GM12878 (cell line): Measurements from ENCODE around the gene PSMD13. TPM values are rescaled to one million over a fixed set of nuclear protein-coding genes. Genes with fewer than 3 reads are reported as not detected.

ENCODE experiments used
- ATAC-seq: fragments of 200-7000 bp; cut with Tn5 transposase; 3 replicates; pipeline ENCODE4 v1.9.1; 2020; ENCODE audit warnings: mild to moderate bottlenecking, moderate library complexity
- BruUV-seq: library from RNA; stranded (reverse); fragments of 400-500 nt; replicated peaks from 2 replicates; lab custom pipeline; 2021; lab: Mats Ljungman, UMichigan
- CTCF ChIA-PET: fragments of 300-600 bp; sonication (Branson Sonifier 250); formaldehyde crosslinking; extraction: SDS; loops from one replicate; lab custom pipeline; 2021; ENCODE audit warnings: inconsistent platforms; lab: Yijun Ruan, JAX
- POLR2A ChIA-PET: fragments of 350-600 bp; formaldehyde crosslinking; extraction: SDS; loops from one replicate; lab custom pipeline; 2021; ENCODE audit warnings: inconsistent platforms; lab: Charles Lee
- RAD21 ChIA-PET: fragments of 300-600 bp; sonication (Branson Sonifier 250); formaldehyde crosslinking; loops from one replicate; lab custom pipeline; 2023; ENCODE audit warnings: antibody characterized with exemption; ENCODE audit not compliant: unreplicated experiment; lab: Charles Lee
- SMC1A ChIA-PET: fragments of 300-600 bp; sonication (Branson Sonifier 250); formaldehyde crosslinking; loops from one replicate; lab custom pipeline; 2023; ENCODE audit not compliant: unreplicated experiment, uncharacterized antibody; lab: Charles Lee
- DNase-seq: peaks from one replicate; pipeline ENCODE4 v3.0.0-alpha.2; 2011; ENCODE audit warnings: low read depth, low spot score
- FAIRE-seq: peaks from 3 replicates; lab custom pipeline; 2011; peaks lifted over from hg19 to GRCh38; lab: Jason Lieb, UNC
- H2AFZ ChIP-seq: 2 replicates; pipeline ENCODE4 v1.6.0; 2011; ENCODE audit warnings: low read depth, low read length, control low read depth; ENCODE audit not compliant: control insufficient read depth
- H3K27ac ChIP-seq: 2 replicates; pipeline ENCODE4 v1.5.1; 2011; ENCODE audit warnings: control low read depth; ENCODE audit not compliant: control insufficient read depth, insufficient read depth
- H3K27me3 ChIP-seq, 2 experiments: replicated peaks in 1 of 2; 2 replicates each; pipeline versions ENCODE4 v1.6.0 to v1.6.1; 2011; ENCODE audit warnings: low read length in 1 of 2; ENCODE audit not compliant: control insufficient read depth in 2 of 2, insufficient read depth in 2 of 2
- H3K36me3 ChIP-seq, 2 experiments: 2 replicates each; pipeline ENCODE4 v1.5.1; 2011; ENCODE audit warnings: low read length in 1 of 2; ENCODE audit not compliant: control insufficient read depth in 2 of 2, insufficient read depth in 2 of 2
- H3K4me1 ChIP-seq: 2 replicates; pipeline ENCODE4 v1.6.1; 2011; ENCODE audit warnings: mild to moderate bottlenecking, low read length, moderate library complexity, mixed read lengths; ENCODE audit not compliant: control insufficient read depth, insufficient read depth
- H3K4me2 ChIP-seq: 2 replicates; pipeline ENCODE4 v1.6.0; 2011; ENCODE audit warnings: control low read depth; ENCODE audit not compliant: control insufficient read depth, insufficient read depth
- H3K4me3 ChIP-seq: fragments of 200-600 bp; sonication (generic); 2 replicates; pipeline ENCODE4 v1.5.1; 2016
- H3K79me2 ChIP-seq: 2 replicates; pipeline ENCODE4 v1.6.0; 2011; ENCODE audit warnings: low read length; ENCODE audit not compliant: control insufficient read depth, insufficient read depth
- H3K9ac ChIP-seq: 2 replicates; pipeline ENCODE4 v1.8.0; 2011; ENCODE audit warnings: low read length, control low read depth, mixed read lengths; ENCODE audit not compliant: control insufficient read depth, insufficient read depth
- H3K9me3 ChIP-seq: replicated peaks from 3 replicates; pipeline ENCODE4 v1.5.1; 2011; ENCODE audit warnings: mild to moderate bottlenecking, low read length; ENCODE audit not compliant: control insufficient read depth, insufficient read depth
- H4K20me1 ChIP-seq: 2 replicates; pipeline ENCODE4 v1.6.0; 2011; ENCODE audit not compliant: control insufficient read depth, insufficient read depth
- CEBPB ChIP-seq, 2 experiments: fragments of 150-350 bp in 1 of 2; IDR thresholded peaks; 2 replicates each; pipeline ENCODE4 v1.6.1; 2012 to 2014; ENCODE audit warnings: low read depth in 2 of 2, low read length in 2 of 2, borderline replicate concordance in 1 of 2, inconsistent platforms in 1 of 2
- FOXM1 ChIP-seq: IDR thresholded peaks from 2 replicates; pipeline ENCODE4 v1.6.1; 2012; ENCODE audit warnings: low read depth, mild to moderate bottlenecking, inconsistent platforms, low read length, moderate library complexity
- MTA2 ChIP-seq: fragments of 450-650 bp; IDR thresholded peaks from 2 replicates; pipeline ENCODE4 v1.6.1; 2016; ENCODE audit warnings: low read depth, mild to moderate bottlenecking, moderate library complexity
- WRNIP1 ChIP-seq: IDR thresholded peaks from 2 replicates; pipeline ENCODE4 v1.6.1; 2011; ENCODE audit warnings: low read depth, low read length, improper control_type of control experiment, borderline replicate concordance
- YBX1 ChIP-seq: fragments of 450-650 bp; IDR thresholded peaks from 2 replicates; pipeline ENCODE4 v1.6.1; 2016; ENCODE audit warnings: antibody characterized with exemption
- ZBTB33 ChIP-seq: fragments of 450-650 bp; IDR thresholded peaks from 2 replicates; pipeline ENCODE4 v1.6.1; 2017; ENCODE audit warnings: mild to moderate bottlenecking
- WGBS: methylation state at CpG from one replicate; pipeline ENCODE4 v1.1.6; 2016; ENCODE audit warnings: low lambda C conversion rate; ENCODE audit not compliant: insufficient replicate concordance, insufficient coverage; ENCODE audit errors: missing lambda C conversion rate; 5-methylcytosine and 5-hydroxymethylcytosine counted together
- in situ Hi-C: fragments of 300-500 bp; cut with MboI; formaldehyde crosslinking; loops from 9 replicates; pipeline ENCODE4 v1.14.3; 2018; ENCODE audit warnings: mixed read lengths
- intact Hi-C: fragments of 100-400 bp; cut with micrococcal nuclease; formaldehyde crosslinking; loops from one replicate; pipeline ENCODE4 v1.14.2; 2022; ENCODE audit not compliant: unreplicated experiment
- polyA plus RNA-seq, 11 experiments: library from polyadenylated mRNA; depleted of rRNA in 4 of 11; unstranded in 6 of 11; stranded (reverse) in 5 of 11; fragments of >200 nt; fragmentation: Nextera tagmentation in 4 of 11; fragmentation: Illumina TruSeq in 1 of 11; extraction: Ambion mirVana in 4 of 11; extraction: Trizol in 1 of 11; gene quantifications; 1 replicate in 1 of 11; 2 replicates in 10 of 11; pipeline versions ENCODE4 v1.2.1 to v1.2.3, GENCODE V29; 2011 to 2016; ENCODE audit warnings: inconsistent platforms in 2 of 11, missing spikeins in 2 of 11, low read depth in 1 of 11
- total RNA-seq, 4 experiments: library from RNA; depleted of rRNA in 3 of 4; stranded (reverse); fragments of >200 nt in 3 of 4; fragmentation: Illumina TruSeq in 1 of 4; extraction: Trizol in 1 of 4; gene quantifications; 2 replicates each; pipeline versions ENCODE4 v1.2.1 to v1.2.3, GENCODE V29; 2013 to 2021

The PSMD13 gene
- total and polyA plus RNA-seq, 10 of the 15 experiments (the other 5 are each of a cell fraction or from before 2014, with no cell fraction given): 141 to 303 (median 177) TPM

GRCh38 chr11:230431-230830 is 6.3 kb upstream of the PSMD13 start (continued):
- TF ChIP-seq CEBPB (IDR thresholded peaks at IDR 0.05; ENCODE audit: borderline replicate concordance in 1 of 2, low read depth in 2 of 2, low read length in 2 of 2): no peak

GRCh38 chr11:232783-233565 is 3.8 kb upstream of the PSMD13 start:
- no TSS peak for BruUV-seq
- ATAC-seq (no peak), FAIRE-seq (no peak), DNase-seq (no peak)
- TF ChIP-seq WRNIP1: no peak
- TF ChIP-seq FOXM1: no peak
- no peak for TF ChIP-seq ZBTB33
- no peak for TF ChIP-seq YBX1
- no peak for TF ChIP-seq MTA2
- POLR2A ChIA-PET: no interaction called here
- in situ Hi-C loops (no loop called here), intact Hi-C loops (no loop called here)
- no peak overlapping the region for H3K4me3 ChIP-seq
- RAD21 ChIA-PET: no interaction called here
- H3K27me3 ChIP-seq: no peaks in the 10 kb centered on the region
- no peak overlapping the region for H3K9ac ChIP-seq
- H3K79me2 ChIP-seq: peaks cover 19% of the 10 kb centered on the region
- no peaks in the 10 kb centered on the region for H3K4me1 ChIP-seq
- H3K4me2 ChIP-seq: no peak overlapping the region
- H3K36me3 ChIP-seq: no peaks in the 10 kb centered on the region
- CTCF ChIA-PET: interaction anchor here (0.6 to 0.7 kb wide), 3 partner anchors 28 to 287 kb away, joined by 3 read pairs; no protein-coding TSS in a partner anchor
- H3K27ac ChIP-seq: no peak overlapping the region
- H3K9me3 ChIP-seq: no peaks in the 10 kb centered on the region
- 93% methylated on average over 17 of the region's 20 CpGs for WGBS
- H2AFZ ChIP-seq: no peak overlapping the region
- SMC1A ChIA-PET: no interaction called here
- H4K20me1 ChIP-seq: no peaks in the 10 kb centered on the region
